Astrocyte (in vitro differentiated cells and primary cell): ENCODE data around the gene DOCK2. TPM values are rescaled to one million over a fixed set of nuclear protein-coding genes. Genes with fewer than 3 reads are reported as not detected.

Experiments
- DNase-seq: peaks from one replicate; pipeline ENCODE4 v3.0.0-alpha.2; 2010; ENCODE audit warnings: low read depth
- FAIRE-seq: peaks from 2 replicates; lab custom pipeline; 2011; peaks lifted over from hg19 to GRCh38; lab: Jason Lieb, UNC
- H2AFZ ChIP-seq: 2 replicates; pipeline ENCODE4 v1.6.0; 2012; ENCODE audit warnings: low read depth, low read length, inconsistent platforms
- H3K27ac ChIP-seq: 2 replicates; pipeline ENCODE4 v1.5.1; 2011; ENCODE audit warnings: low read depth, low read length, inconsistent platforms
- H3K27me3 ChIP-seq: 2 replicates; pipeline ENCODE4 v1.6.0; 2011; ENCODE audit warnings: low read length, inconsistent platforms; ENCODE audit not compliant: insufficient read depth
- H3K36me3 ChIP-seq: 2 replicates; pipeline ENCODE4 v1.5.1; 2011; ENCODE audit warnings: low read length, inconsistent platforms; ENCODE audit not compliant: insufficient read depth
- H3K4me1 ChIP-seq: 2 replicates; pipeline ENCODE4 v1.5.1; 2011; ENCODE audit warnings: low read length, inconsistent platforms; ENCODE audit not compliant: insufficient read depth
- H3K4me2 ChIP-seq: 2 replicates; pipeline ENCODE4 v1.6.0; 2012; ENCODE audit warnings: low read length, inconsistent platforms
- H3K4me3 ChIP-seq: 2 replicates; pipeline ENCODE4 v1.5.1; 2011; ENCODE audit warnings: low read depth, mild to moderate bottlenecking, low read length, inconsistent platforms; ENCODE audit not compliant: insufficient read depth
- H3K79me2 ChIP-seq: 2 replicates; pipeline ENCODE4 v1.6.0; 2012; ENCODE audit warnings: mild to moderate bottlenecking, low read length, inconsistent platforms; ENCODE audit not compliant: insufficient read depth
- H3K9ac ChIP-seq: 2 replicates; pipeline ENCODE4 v1.6.0; 2012; ENCODE audit warnings: mild to moderate bottlenecking, low read length, inconsistent platforms
- H3K9me3 ChIP-seq: 2 replicates; pipeline ENCODE4 v1.5.1; 2012; ENCODE audit warnings: low read depth, mild to moderate bottlenecking, low read length, inconsistent platforms; ENCODE audit not compliant: insufficient read depth
- H4K20me1 ChIP-seq: 2 replicates; pipeline ENCODE4 v1.6.0; 2012; ENCODE audit warnings: low read length, inconsistent platforms; ENCODE audit not compliant: insufficient read depth
- H3K27ac Mint-ChIP-seq: one replicate; pipeline ENCODE4 v1.8.0; 2021; ENCODE audit warnings: mild to moderate bottlenecking, mixed read lengths; ENCODE audit not compliant: unreplicated experiment
- H3K27me3 Mint-ChIP-seq: one replicate; pipeline ENCODE4 v1.8.0; 2021; ENCODE audit warnings: low read depth, mixed read lengths; ENCODE audit not compliant: unreplicated experiment
- H3K36me3 Mint-ChIP-seq: one replicate; pipeline ENCODE4 v1.8.0; 2021; ENCODE audit warnings: low read depth, mixed read lengths; ENCODE audit not compliant: unreplicated experiment
- H3K4me1 Mint-ChIP-seq: one replicate; pipeline ENCODE4 v1.8.0; 2021; ENCODE audit warnings: low read depth, mixed read lengths; ENCODE audit not compliant: unreplicated experiment
- H3K4me3 Mint-ChIP-seq: one replicate; pipeline ENCODE4 v1.8.0; 2021; ENCODE audit warnings: mild to moderate bottlenecking, moderate library complexity, mixed read lengths; ENCODE audit not compliant: unreplicated experiment
- H3K9me3 Mint-ChIP-seq: one replicate; pipeline ENCODE4 v1.8.0; 2021; ENCODE audit warnings: mild to moderate bottlenecking, mixed read lengths; ENCODE audit not compliant: unreplicated experiment
- CTCF ChIP-seq: IDR thresholded peaks from 2 replicates; pipeline ENCODE4 v1.5.1; 2011; ENCODE audit warnings: low read depth, mild to moderate bottlenecking, inconsistent platforms, low read length, moderate library complexity; ENCODE audit not compliant: insufficient read depth
- EZH2 ChIP-seq: IDR thresholded peaks from 2 replicates; pipeline ENCODE4 v1.6.1; 2012; ENCODE audit warnings: mild to moderate bottlenecking, low read length, inconsistent platforms; ENCODE audit not compliant: insufficient read depth
- total RNA-seq: library from RNA; stranded (reverse); gene quantifications from 2 replicates; pipeline ENCODE4 v1.2.1, GENCODE V29; 2021

DOCK2 gene
- total RNA-seq, 1 donor from 2014 or later = 0.66 TPM

GRCh38 chr5:169971780-169972179, 334.7 kb downstream of the DOCK2 start:
- Histone ChIP-seq H3K4me2 (peak overlapping the region; percentile 66), H3K27ac (peak overlapping the region; percentile 80), H4K20me1 (peaks cover 5% of the 10 kb centered on the region), H3K4me1 (peaks cover 40% of the 10 kb centered on the region), H2AFZ (no peak overlapping the region), H3K36me3 (peaks cover 4% of the 10 kb centered on the region), H3K9me3 (no peaks in the 10 kb centered on the region), H3K27me3 (no peaks in the 10 kb centered on the region), H3K4me3 (no peak overlapping the region), H3K79me2 (peaks cover 100% of the 10 kb centered on the region), H3K9ac (peak overlapping the region; percentile 58)
- H3K27me3 Mint-ChIP-seq = no peaks in the 10 kb centered on the region
- no peaks in the 10 kb centered on the region for H3K9me3 Mint-ChIP-seq
- no peak for DNase-seq
- H3K36me3 Mint-ChIP-seq = no peaks in the 10 kb centered on the region
- no peak for TF ChIP-seq EZH2
- TF ChIP-seq CTCF = no peak
- H3K4me3 Mint-ChIP-seq = no peak overlapping the region
- H3K27ac Mint-ChIP-seq = no peak overlapping the region
- H3K4me1 Mint-ChIP-seq = peaks cover 16% of the 10 kb centered on the region
- no peak for FAIRE-seq

- no peaks in the 10 kb centered on the region for H3K27me3 Mint-ChIP-seq
- Histone ChIP-seq H3K36me3 (peaks cover 3% of the 10 kb centered on the region), H3K79me2 (peaks cover 94% of the 10 kb centered on the region), H3K9me3 (no peaks in the 10 kb centered on the region), H3K9ac (no peak overlapping the region), H3K27me3 (no peaks in the 10 kb centered on the region), H3K4me2 (no peak overlapping the region), H2AFZ (no peak overlapping the region), H3K4me1 (peaks cover 52% of the 10 kb centered on the region), H3K4me3 (no peak overlapping the region), H3K27ac (no peak overlapping the region), H4K20me1 (no peaks in the 10 kb centered on the region)
- no peaks in the 10 kb centered on the region for H3K36me3 Mint-ChIP-seq
- no peak for TF ChIP-seq CTCF
- no peak for TF ChIP-seq EZH2
- H3K9me3 Mint-ChIP-seq = no peaks in the 10 kb centered on the region
- no peak overlapping the region for H3K4me3 Mint-ChIP-seq
- FAIRE-seq (no peak), DNase-seq (no peak)
- peaks cover 23% of the 10 kb centered on the region for H3K4me1 Mint-ChIP-seq
- no peak overlapping the region for H3K27ac Mint-ChIP-seq
Measured at GRCh38 chr5:169973056-169973455, 336.0 kb downstream of the DOCK2 start.

DNA sequence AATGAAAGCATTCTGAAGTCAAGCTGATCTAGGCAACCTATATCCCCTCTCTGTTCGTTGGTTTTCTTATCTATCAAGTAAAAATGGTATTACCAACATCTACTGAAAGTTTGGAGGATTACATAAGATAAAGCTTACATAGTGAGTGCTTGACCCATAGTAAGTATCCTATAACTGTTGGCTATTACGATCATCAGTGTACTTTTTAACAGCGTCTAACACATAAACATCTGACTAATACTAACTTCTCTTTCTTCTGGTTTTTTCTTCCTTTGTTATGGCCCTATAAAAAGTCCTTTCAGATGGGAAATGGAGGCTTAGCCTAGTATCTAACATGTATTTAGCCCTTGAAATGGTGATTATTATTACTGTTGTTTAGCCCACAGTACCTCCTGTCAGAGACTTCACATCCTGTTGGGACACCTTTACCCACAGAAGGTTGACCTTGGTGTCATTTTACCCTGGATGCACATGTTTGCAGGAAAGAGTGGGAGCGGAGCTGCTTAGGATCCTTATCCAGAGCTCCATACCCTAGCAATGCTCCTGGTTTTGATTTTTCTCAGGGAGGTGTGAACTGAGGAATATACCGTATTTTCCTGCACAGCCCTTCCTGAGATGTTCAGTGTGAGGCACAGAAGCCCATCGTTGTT, 337.2 kb downstream of the DOCK2 start:
- Histone ChIP-seq H3K27me3 (no peaks in the 10 kb centered on the region), H3K9me3 (no peaks in the 10 kb centered on the region), H2AFZ (no peak overlapping the region), H3K27ac (no peak overlapping the region), H3K36me3 (peaks cover 3% of the 10 kb centered on the region), H3K4me2 (no peak overlapping the region), H3K9ac (no peak overlapping the region), H4K20me1 (no peaks in the 10 kb centered on the region), H3K4me1 (peaks cover 63% of the 10 kb centered on the region), H3K4me3 (no peak overlapping the region), H3K79me2 (peaks cover 94% of the 10 kb centered on the region)
- no peak for FAIRE-seq
- no peaks in the 10 kb centered on the region for H3K36me3 Mint-ChIP-seq
- H3K4me1 Mint-ChIP-seq = peaks cover 23% of the 10 kb centered on the region
- no peaks in the 10 kb centered on the region for H3K27me3 Mint-ChIP-seq
- TF ChIP-seq EZH2 = no peak
- TF ChIP-seq CTCF = no peak
- DNase-seq = no peak
- H3K27ac Mint-ChIP-seq = no peak overlapping the region
- no peak overlapping the region for H3K4me3 Mint-ChIP-seq
- no peaks in the 10 kb centered on the region for H3K9me3 Mint-ChIP-seq
